Adrenal gland (tissue), 5 donors: Measurements from ENCODE around the gene ING5.

Source experiments
- POLR2A ChIP-seq, 2 donors: fragments of 450-650 bp; IDR thresholded peaks; one replicate each; pipeline ENCODE4 v1.6.1; 2017; ENCODE audit warnings: antibody characterized with exemption in 2 of 2, mild to moderate bottlenecking in 2 of 2, moderate library complexity in 1 of 2
- TF ChIP-seq, protein P1 (sequence below), 6 experiments: fragments of 450-650 bp in 4 of 6; fragments of 200-600 bp in 2 of 6; sonication (generic) in 1 of 6; IDR thresholded peaks; 1 replicate in 5 of 6; 2 replicates in 1 of 6; pipeline versions ENCODE4 v1.5.1 to v1.8.0; 2016 to 2021; ENCODE audit warnings: antibody characterized with exemption in 6 of 6, mild to moderate bottlenecking in 2 of 6, moderate library complexity in 1 of 6
- donor health status: DM: no; HTN: no; CAD: no.

DNA sequence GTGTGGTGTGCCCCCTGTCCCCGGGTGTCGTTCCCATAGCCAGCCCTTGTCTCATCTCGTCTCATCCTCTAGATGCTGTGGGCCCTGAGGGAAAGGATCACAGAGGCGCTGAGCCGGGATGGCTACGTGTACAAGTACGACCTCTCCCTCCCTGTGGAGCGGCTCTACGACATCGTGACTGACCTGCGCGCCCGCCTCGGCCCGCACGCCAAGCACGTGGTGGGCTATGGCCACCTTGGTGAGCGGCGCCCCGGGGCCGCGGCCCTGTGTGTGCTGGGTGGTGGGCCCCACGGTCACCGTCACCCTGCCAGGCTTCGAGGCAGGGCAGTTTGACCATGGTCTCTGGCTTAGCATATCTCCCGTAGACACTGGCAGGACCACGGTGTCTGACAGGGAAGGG is 53.9 kb downstream of the ING5 start:
- TF ChIP-seq, protein P1, sequence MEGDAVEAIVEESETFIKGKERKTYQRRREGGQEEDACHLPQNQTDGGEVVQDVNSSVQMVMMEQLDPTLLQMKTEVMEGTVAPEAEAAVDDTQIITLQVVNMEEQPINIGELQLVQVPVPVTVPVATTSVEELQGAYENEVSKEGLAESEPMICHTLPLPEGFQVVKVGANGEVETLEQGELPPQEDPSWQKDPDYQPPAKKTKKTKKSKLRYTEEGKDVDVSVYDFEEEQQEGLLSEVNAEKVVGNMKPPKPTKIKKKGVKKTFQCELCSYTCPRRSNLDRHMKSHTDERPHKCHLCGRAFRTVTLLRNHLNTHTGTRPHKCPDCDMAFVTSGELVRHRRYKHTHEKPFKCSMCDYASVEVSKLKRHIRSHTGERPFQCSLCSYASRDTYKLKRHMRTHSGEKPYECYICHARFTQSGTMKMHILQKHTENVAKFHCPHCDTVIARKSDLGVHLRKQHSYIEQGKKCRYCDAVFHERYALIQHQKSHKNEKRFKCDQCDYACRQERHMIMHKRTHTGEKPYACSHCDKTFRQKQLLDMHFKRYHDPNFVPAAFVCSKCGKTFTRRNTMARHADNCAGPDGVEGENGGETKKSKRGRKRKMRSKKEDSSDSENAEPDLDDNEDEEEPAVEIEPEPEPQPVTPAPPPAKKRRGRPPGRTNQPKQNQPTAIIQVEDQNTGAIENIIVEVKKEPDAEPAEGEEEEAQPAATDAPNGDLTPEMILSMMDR (IDR thresholded peaks at IDR 0.05) = no peak
- no peak for TF ChIP-seq POLR2A (IDR thresholded peaks at IDR 0.05)
